ENCODE data around the gene CAMK1D. TPM values are rescaled to one million over a fixed set of nuclear protein-coding genes. Genes with fewer than 3 reads are reported as not detected.

CAMK1D gene
- total RNA-seq, 4 donors from 2014 or later: 13.5 to 21.4 (median 15.7) TPM

- Histone ChIP-seq H3K27ac (no peak overlapping the region), H3K27me3 (no peaks in the 10 kb centered on the region), H3K4me1 (peaks cover 12 to 20% (median 16%) of the 10 kb centered on the region in 4 donors), H3K4me3 (no peak overlapping the region), H3K9me3 (peaks cover 0 to 3% of the 10 kb centered on the region in 2 donors), H3K36me3 (no peaks in the 10 kb centered on the region)
- WGBS, 2 donors (ENCODE audit: low coverage in 1 of 2): 74 to 83% methylated on average over 4 of the region's 4 CpGs
- in situ Hi-C loops (cut with MboI; ENCODE audit: low pct_ligation_motif_present in 1 of 4, low pct_unique_long_range_greater_than_20kb in 1 of 4, low sequenced_read_pairs in 3 of 4): no loop called here
- intact Hi-C loops (cut with DNase I; ENCODE audit: low total_unique reads): loop anchor here (10.0 kb wide), 1 partner anchor 246 kb away; no protein-coding TSS in a partner anchor
- TF ChIP-seq EP300 (IDR thresholded peaks at IDR 0.05; ENCODE audit: low read depth) (no peak), POLR2A (IDR thresholded peaks at IDR 0.05) (no peak), POLR2AphosphoS5 (IDR thresholded peaks at IDR 0.05) (no peak)
- TF ChIP-seq, protein P1, sequence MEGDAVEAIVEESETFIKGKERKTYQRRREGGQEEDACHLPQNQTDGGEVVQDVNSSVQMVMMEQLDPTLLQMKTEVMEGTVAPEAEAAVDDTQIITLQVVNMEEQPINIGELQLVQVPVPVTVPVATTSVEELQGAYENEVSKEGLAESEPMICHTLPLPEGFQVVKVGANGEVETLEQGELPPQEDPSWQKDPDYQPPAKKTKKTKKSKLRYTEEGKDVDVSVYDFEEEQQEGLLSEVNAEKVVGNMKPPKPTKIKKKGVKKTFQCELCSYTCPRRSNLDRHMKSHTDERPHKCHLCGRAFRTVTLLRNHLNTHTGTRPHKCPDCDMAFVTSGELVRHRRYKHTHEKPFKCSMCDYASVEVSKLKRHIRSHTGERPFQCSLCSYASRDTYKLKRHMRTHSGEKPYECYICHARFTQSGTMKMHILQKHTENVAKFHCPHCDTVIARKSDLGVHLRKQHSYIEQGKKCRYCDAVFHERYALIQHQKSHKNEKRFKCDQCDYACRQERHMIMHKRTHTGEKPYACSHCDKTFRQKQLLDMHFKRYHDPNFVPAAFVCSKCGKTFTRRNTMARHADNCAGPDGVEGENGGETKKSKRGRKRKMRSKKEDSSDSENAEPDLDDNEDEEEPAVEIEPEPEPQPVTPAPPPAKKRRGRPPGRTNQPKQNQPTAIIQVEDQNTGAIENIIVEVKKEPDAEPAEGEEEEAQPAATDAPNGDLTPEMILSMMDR (IDR thresholded peaks at IDR 0.05): no peak
- no peak for DNase-seq
Measured at GRCh38 chr10:12600652-12601051, 251.3 kb downstream of the CAMK1D start.

GRCh38 chr10:12602521-12602920 is 253.2 kb downstream of the CAMK1D start:
- Histone ChIP-seq H3K4me3 (no peak overlapping the region), H3K4me1 (peaks cover 20 to 35% (median 28%) of the 10 kb centered on the region in 4 donors), H3K36me3 (no peaks in the 10 kb centered on the region), H3K27ac (no peak overlapping the region), H3K27me3 (no peaks in the 10 kb centered on the region), H3K9me3 (no peaks in the 10 kb centered on the region)
- in situ Hi-C loops (cut with MboI; ENCODE audit: low pct_ligation_motif_present in 1 of 4, low pct_unique_long_range_greater_than_20kb in 1 of 4, low sequenced_read_pairs in 3 of 4) (no loop called here), intact Hi-C loops (cut with DNase I; ENCODE audit: low total_unique reads) (loop anchor here (10.0 kb wide), 1 partner anchor 248 kb away; no protein-coding TSS in a partner anchor)
- WGBS, 2 donors (ENCODE audit: low coverage in 1 of 2): 80 to 93% methylated on average over 2 to 7 of the region's 7 CpGs
- TF ChIP-seq EP300 (IDR thresholded peaks at IDR 0.05; ENCODE audit: low read depth) (no peak), POLR2AphosphoS5 (IDR thresholded peaks at IDR 0.05) (no peak), POLR2A (IDR thresholded peaks at IDR 0.05) (no peak)
- TF ChIP-seq, protein P1 (IDR thresholded peaks at IDR 0.05): no peak
- no peak for DNase-seq

GRCh38 chr10:12603766-12604470 is 254.6 kb downstream of the CAMK1D start:
- Histone ChIP-seq H3K27ac (peak overlapping the region; percentile 10 to 87 (median 82)), H3K36me3 (no peaks in the 10 kb centered on the region), H3K4me3 (no peak overlapping the region), H3K27me3 (no peaks in the 10 kb centered on the region), H3K9me3 (no peaks in the 10 kb centered on the region), H3K4me1 (peaks cover 20 to 35% (median 28%) of the 10 kb centered on the region in 4 donors)
- peak; percentile 39 for DNase-seq
- intact Hi-C loops (cut with DNase I; ENCODE audit: low total_unique reads): loop anchor here (10.0 kb wide), 1 partner anchor 249 kb away; no protein-coding TSS in a partner anchor
- in situ Hi-C loops (cut with MboI; ENCODE audit: low pct_ligation_motif_present in 1 of 4, low pct_unique_long_range_greater_than_20kb in 1 of 4, low sequenced_read_pairs in 3 of 4): no loop called here
- WGBS, 2 donors (ENCODE audit: low coverage in 1 of 2): 59 to 61% methylated on average over 6 to 11 of the region's 11 CpGs
- TF ChIP-seq POLR2A (IDR thresholded peaks at IDR 0.05) (no peak), POLR2AphosphoS5 (IDR thresholded peaks at IDR 0.05) (peak in 2 of 3 donors; percentile 25 to 37)

- no peaks in the 10 kb centered on the region for H3K36me3 ChIP-seq
- peak; percentile 46 to 75 (median 74) for TF ChIP-seq POLR2AphosphoS5 (IDR thresholded peaks at IDR 0.05)
- TF ChIP-seq, protein P1 (IDR thresholded peaks at IDR 0.05): no peak
- peak; percentile 27 for TF ChIP-seq POLR2A (IDR thresholded peaks at IDR 0.05)
- no peak for TF ChIP-seq EP300 (IDR thresholded peaks at IDR 0.05; ENCODE audit: low read depth)
- 21% methylated on average over 27 of the region's 27 CpGs; no CpG with 5 or more reads in 1 of the 2 donors for WGBS, 2 donors (ENCODE audit: low coverage in 1 of 2)
- peaks cover 20 to 35% (median 28%) of the 10 kb centered on the region in 4 donors for H3K4me1 ChIP-seq
- no peaks in the 10 kb centered on the region for H3K27me3 ChIP-seq
- peak overlapping the region; percentile 78 to 87 (median 82) for H3K27ac ChIP-seq
- in situ Hi-C loops (cut with MboI; ENCODE audit: low pct_ligation_motif_present in 1 of 4, low pct_unique_long_range_greater_than_20kb in 1 of 4, low sequenced_read_pairs in 3 of 4) (no loop called here), intact Hi-C loops (cut with DNase I; ENCODE audit: low total_unique reads) (loop anchor here (10.0 kb wide), 1 partner anchor 251 kb away; no protein-coding TSS in a partner anchor)
- no peaks in the 10 kb centered on the region for H3K9me3 ChIP-seq
- H3K4me3 ChIP-seq: peak overlapping the region in 3 of 4 donors; percentile 13 to 35 (median 27)
- peak; percentile 86 for DNase-seq
Measured at GRCh38 chr10:12605580-12606405, 256.4 kb downstream of the CAMK1D start.
